HEK293T (cell line): ENCODE data around the gene OR52N2.

Experiments
- ARNT ChIP-seq: fragments of 450-650 bp; IDR thresholded peaks from 2 replicates; pipeline ENCODE4 v1.6.1; 2017; ENCODE audit warnings: mild to moderate bottlenecking
- ELF4 ChIP-seq: fragments of 450-650 bp; IDR thresholded peaks from 2 replicates; pipeline ENCODE4 v1.6.1; 2017; ENCODE audit warnings: antibody characterized with exemption
- FOXK2 ChIP-seq: fragments of 450-650 bp; IDR thresholded peaks from 2 replicates; pipeline ENCODE4 v1.6.1; 2016; ENCODE audit warnings: mild to moderate bottlenecking
- FOXM1 ChIP-seq: fragments of 450-650 bp; IDR thresholded peaks from 2 replicates; pipeline ENCODE4 v1.6.1; 2017; ENCODE audit warnings: mild to moderate bottlenecking, borderline replicate concordance
- HDGF ChIP-seq: fragments of 450-650 bp; IDR thresholded peaks from 2 replicates; pipeline ENCODE4 v1.6.1; 2017; ENCODE audit warnings: antibody characterized with exemption, borderline replicate concordance
- LEF1 ChIP-seq: fragments of 450-650 bp; IDR thresholded peaks from 2 replicates; pipeline ENCODE4 v1.6.1; 2017; ENCODE audit warnings: mild to moderate bottlenecking, borderline replicate concordance
- NFRKB ChIP-seq: fragments of 450-650 bp; IDR thresholded peaks from 2 replicates; pipeline ENCODE4 v1.6.1; 2016; ENCODE audit warnings: mild to moderate bottlenecking, moderate library complexity
- SP1 ChIP-seq: fragments of 450-650 bp; IDR thresholded peaks from 2 replicates; pipeline ENCODE4 v1.6.1; 2017
- SUZ12 ChIP-seq: fragments of 450-650 bp; IDR thresholded peaks from 2 replicates; pipeline ENCODE4 v1.6.1; 2016; ENCODE audit warnings: mild to moderate bottlenecking
- TARDBP ChIP-seq: fragments of 450-650 bp; IDR thresholded peaks from 2 replicates; pipeline ENCODE4 v1.6.1; 2016

DNA sequence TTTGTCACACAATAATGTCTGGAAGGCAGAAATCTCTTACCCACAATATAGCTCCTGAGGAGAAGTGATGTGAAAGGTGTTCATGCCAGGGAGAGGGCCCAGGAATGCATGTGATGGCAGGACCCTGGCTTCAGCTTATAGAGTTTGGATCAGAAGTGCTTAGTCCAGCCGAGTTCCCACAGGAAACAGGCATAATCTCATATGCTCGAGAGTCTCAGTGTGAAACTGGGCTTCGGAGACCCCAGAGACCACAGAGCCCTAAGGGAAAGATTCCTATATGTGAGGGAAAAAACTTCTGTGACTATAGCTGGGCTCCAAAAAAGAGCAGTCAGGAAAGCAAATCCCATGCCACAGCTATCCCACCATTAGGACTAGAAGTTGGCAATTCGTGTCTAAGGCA, 25.5 kb upstream of the OR52N2 start, which contains the start of gene OR52N5:
- TF ChIP-seq ELF4 (no peak), FOXK2 (no peak), TARDBP (no peak), FOXM1 (no peak), SP1 (no peak), SUZ12 (no peak), LEF1 (no peak), ARNT (no peak), NFRKB (no peak), HDGF (no peak)
